A673 (cell line): ENCODE data around the gene PIGA. TPM values are rescaled to one million over a fixed set of nuclear protein-coding genes. Genes with fewer than 3 reads are reported as not detected.

ENCODE experiments used
- total RNA-seq: library from RNA; stranded (reverse); gene quantifications from 2 replicates; pipeline ENCODE4 v1.2.3, GENCODE V29; 2021

Gene PIGA
- total RNA-seq, 1 experiment from 2014 or later: 17.4 TPM

Other genes starting within 250 kb of the PIGA start
- gene ASB9, start 65.4 kb downstream of the PIGA start, total RNA-seq: not detected in 2 replicates
- gene ASB11, start 19.9 kb downstream of the PIGA start, total RNA-seq: 0.44 and 0.62 TPM in 2 replicates
- gene VEGFD, start 48.9 kb upstream of the PIGA start, total RNA-seq: 0.62 and 0.90 TPM in 2 replicates
- 58.0 and 74.2 TPM in 2 replicates for gene PIR, start 157.8 kb upstream of the PIGA start, total RNA-seq
- gene BMX, start 165.3 kb upstream of the PIGA start, total RNA-seq: not detected in 2 replicates